SK-N-MC (cell line): ENCODE measurements around the gene BBS4.

ENCODE experiments used
- DNase-seq: peaks from one replicate; pipeline ENCODE4 v3.0.0-alpha.2; 2011; ENCODE audit warnings: low read depth, low spot score
- H3K27ac ChIP-seq: fragments of 200-600 bp; sonication (generic); 2 replicates; pipeline ENCODE4 v1.5.1; 2016; ENCODE audit warnings: mixed run types
- H3K36me3 ChIP-seq: fragments of 200-600 bp; sonication (generic); 2 replicates; pipeline ENCODE4 v1.6.1; 2017; ENCODE audit warnings: antibody characterized with exemption, low read length, mixed read lengths; ENCODE audit not compliant: insufficient read depth
- H3K4me3 ChIP-seq: fragments of 200-600 bp; sonication (generic); 2 replicates; pipeline ENCODE4 v1.5.1; 2016
- H3K9ac ChIP-seq: fragments of 200-600 bp; sonication (generic); 2 replicates; pipeline ENCODE4 v1.8.0; 2017; ENCODE audit warnings: mixed run types, mixed read lengths; ENCODE audit not compliant: insufficient read length
- H3K9me3 ChIP-seq: fragments of 200-600 bp; sonication (generic); 2 replicates; pipeline ENCODE4 v1.6.1; 2017; ENCODE audit warnings: low read depth, mild to moderate bottlenecking, antibody characterized with exemption, low read length, moderate library complexity, mixed read lengths
- EZH2 ChIP-seq: fragments of 200-600 bp; sonication (generic); IDR thresholded peaks from one replicate; pipeline ENCODE4 v1.6.1; 2017; ENCODE audit warnings: antibody characterized with exemption
- FOXP2 ChIP-seq: optimal IDR thresholded peaks from 2 replicates; pipeline ENCODE3; 2011; ENCODE audit warnings: mild to moderate bottlenecking, moderate library complexity; ENCODE audit not compliant: insufficient read depth; ENCODE audit errors: extremely low read length, control extremely low read depth
- POLR2AphosphoS5 ChIP-seq: IDR thresholded peaks from 2 replicates; pipeline ENCODE4 v1.6.1; 2012; ENCODE audit warnings: mild to moderate bottlenecking, low read depth, low read length, borderline replicate concordance

Gene BBS4

DNA sequence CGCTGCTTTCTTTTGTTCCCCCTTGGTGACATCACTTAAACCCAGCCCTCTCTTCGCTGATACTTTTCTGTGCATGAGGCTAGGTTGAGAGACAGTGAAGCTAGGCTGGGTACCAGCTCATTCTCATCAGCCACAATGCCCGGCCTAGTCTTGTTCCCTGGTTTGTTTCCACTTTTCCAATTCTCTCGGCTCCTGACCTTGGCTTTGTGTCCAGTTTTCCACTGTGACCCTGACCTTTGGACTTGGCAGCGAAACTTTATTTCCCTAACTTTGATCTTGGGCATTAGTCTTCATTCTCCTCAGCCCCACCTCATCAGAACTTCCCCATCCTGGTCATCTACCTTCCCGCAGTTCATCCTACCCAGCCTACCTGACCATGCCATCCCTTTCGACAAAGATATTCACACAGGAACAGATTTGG is 98.5 kb downstream of the BBS4 start:
- no peak for DNase-seq
- Histone ChIP-seq H3K27ac (peak overlapping the region; percentile 86), H3K9ac (peak overlapping the region; percentile 86), H3K4me3 (peak overlapping the region; percentile 88), H3K9me3 (no peaks in the 10 kb centered on the region), H3K36me3 (0 out of 2 replicates have a peak, but pooled peaks cover 3% of the 10 kb centered on the region)
- TF ChIP-seq EZH2 = no peak
- TF ChIP-seq POLR2AphosphoS5 = no peak
- TF ChIP-seq FOXP2 = no peak

DNA sequence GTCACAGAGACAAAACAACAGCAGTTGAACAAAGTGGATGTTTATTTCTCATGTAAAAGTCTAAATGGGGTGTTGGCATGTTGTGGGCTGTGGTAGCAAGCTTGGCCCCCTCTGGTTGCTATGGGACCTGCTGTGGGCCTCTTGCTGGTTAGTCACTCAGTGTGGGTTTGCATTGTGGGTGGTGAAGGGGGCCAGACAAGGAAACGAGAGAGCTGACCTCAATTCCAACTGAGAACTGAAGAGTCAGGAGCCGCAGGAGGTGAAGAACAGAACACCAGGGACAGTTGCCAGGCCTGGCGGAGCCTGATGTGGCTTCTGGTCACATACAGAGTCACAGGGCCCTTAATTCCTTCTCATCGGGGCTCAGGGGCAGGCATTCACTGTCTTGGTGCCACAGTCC is 99.4 kb downstream of the BBS4 start:
- H3K9me3 ChIP-seq = no peaks in the 10 kb centered on the region
- TF ChIP-seq POLR2AphosphoS5 (no peak), EZH2 (no peak), FOXP2 (no peak)
- H3K9ac ChIP-seq = no peak overlapping the region
- no peak for DNase-seq
- H3K4me3 ChIP-seq = no peak overlapping the region
- no peak overlapping the region for H3K27ac ChIP-seq
- 0 out of 2 replicates have a peak, but pooled peaks cover 3% of the 10 kb centered on the region for H3K36me3 ChIP-seq

DNA sequence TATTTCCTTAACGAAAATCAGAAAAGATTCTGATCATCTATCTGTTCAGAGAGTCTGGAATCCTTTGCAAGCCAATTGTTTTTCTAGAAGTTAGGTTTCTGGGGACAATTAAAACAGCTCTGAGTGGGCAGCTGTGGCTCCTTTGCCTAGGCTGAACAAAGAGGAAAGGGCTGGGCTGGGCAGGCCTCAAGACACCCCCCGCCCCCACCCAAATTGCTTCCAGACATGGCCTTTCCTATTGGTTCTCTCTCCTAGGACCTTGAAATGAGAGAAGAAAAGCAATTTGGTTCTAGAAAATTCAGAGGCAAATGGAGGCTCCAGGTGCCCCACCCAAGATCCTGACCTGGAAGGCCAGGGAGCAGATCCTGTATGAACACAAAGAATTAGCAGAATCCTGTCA is 99.8 kb downstream of the BBS4 start:
- Histone ChIP-seq H3K9ac (no peak overlapping the region), H3K36me3 (0 out of 2 replicates have a peak, but pooled peaks cover 1% of the 10 kb centered on the region), H3K9me3 (no peaks in the 10 kb centered on the region), H3K27ac (no peak overlapping the region), H3K4me3 (no peak overlapping the region)
- TF ChIP-seq POLR2AphosphoS5 = no peak
- no peak for TF ChIP-seq FOXP2
- TF ChIP-seq EZH2 = no peak
- no peak for DNase-seq

DNA sequence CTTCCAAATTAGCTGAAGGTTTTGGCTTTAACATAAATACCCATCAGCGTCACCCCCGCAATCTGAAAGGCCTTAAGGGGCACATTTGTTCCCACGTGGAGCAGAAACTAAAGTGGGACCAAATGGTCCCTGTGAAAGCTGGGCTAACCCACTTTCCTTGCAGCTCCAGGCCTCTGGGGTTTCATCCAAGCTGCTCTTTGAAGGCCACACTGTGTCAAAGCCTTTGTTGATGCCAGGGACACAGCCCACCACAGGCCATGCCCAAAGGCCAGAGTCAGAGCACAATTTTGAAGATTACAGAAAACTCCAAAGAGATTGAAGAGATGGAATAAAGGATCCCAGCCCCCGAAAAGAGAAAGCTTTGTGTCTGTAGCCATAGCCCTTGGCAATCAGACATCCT is 100.2 kb downstream of the BBS4 start:
- Histone ChIP-seq H3K9ac (no peak overlapping the region), H3K36me3 (no peaks in the 10 kb centered on the region), H3K27ac (no peak overlapping the region), H3K4me3 (no peak overlapping the region), H3K9me3 (no peaks in the 10 kb centered on the region)
- TF ChIP-seq POLR2AphosphoS5 (no peak), FOXP2 (no peak), EZH2 (no peak)
- no peak for DNase-seq

DNA sequence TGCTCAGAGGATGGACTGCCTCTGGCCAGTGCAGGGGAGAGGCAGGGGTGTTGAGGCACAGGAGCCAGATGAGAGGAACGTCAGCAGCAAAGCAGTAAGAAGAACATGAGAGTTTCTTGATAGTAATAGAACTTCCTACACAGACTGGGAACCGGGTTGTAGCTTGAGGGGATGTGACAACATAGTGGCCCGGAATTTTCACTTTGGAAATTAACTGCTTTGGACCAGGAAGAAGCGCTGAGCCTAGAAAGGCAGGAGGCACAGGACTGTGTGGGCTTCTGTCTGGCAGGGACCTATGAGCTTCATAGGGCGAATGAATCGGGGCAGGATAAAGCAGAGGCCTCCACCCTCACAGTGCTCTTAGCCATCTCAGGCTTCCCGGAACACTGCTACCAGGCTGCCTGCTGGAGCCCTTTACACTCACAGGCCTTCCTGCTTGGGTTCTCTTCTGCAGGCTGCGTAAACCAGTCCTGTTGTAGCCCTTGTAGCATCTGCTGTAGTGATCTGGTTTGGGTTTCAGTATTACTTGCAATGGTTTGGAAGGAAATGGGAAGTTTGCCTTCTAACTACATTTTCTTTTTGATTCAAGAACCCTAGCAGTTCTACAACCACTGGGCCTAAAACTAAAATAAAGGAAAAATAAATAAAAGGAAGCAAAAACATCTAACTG is 100.8 kb downstream of the BBS4 start:
- Histone ChIP-seq H3K4me3 (no peak overlapping the region), H3K36me3 (no peaks in the 10 kb centered on the region), H3K9me3 (no peaks in the 10 kb centered on the region), H3K9ac (no peak overlapping the region), H3K27ac (no peak overlapping the region)
- TF ChIP-seq POLR2AphosphoS5 = no peak
- TF ChIP-seq EZH2 = no peak
- TF ChIP-seq FOXP2 = no peak
- no peak for DNase-seq

DNA sequence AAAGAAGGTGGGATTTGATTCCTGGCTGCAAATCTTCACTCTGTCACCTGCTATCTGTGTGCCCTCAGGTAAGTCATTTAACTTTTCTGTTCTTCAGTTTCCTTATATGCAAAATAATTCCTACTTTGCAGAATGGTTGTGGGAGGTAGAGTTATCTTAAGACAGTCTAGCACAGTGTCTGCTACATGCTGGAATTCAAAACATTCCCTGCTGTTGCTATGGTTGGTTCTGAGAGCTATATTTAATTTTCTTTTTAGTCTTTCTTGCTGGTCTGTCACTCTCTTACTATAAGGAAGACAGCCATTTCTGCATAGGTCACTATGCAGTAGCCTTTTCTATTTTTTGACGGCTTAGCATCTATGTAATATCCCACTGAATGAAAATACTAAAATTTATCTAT is 101.5 kb downstream of the BBS4 start:
- H3K4me3 ChIP-seq = no peak overlapping the region
- TF ChIP-seq FOXP2 = no peak
- TF ChIP-seq EZH2 = no peak
- TF ChIP-seq POLR2AphosphoS5 = no peak
- DNase-seq = no peak
- no peaks in the 10 kb centered on the region for H3K36me3 ChIP-seq
- H3K9ac ChIP-seq = no peak overlapping the region
- no peaks in the 10 kb centered on the region for H3K9me3 ChIP-seq
- H3K27ac ChIP-seq = no peak overlapping the region
